ENCODE data around the gene XPA. TPM values are rescaled to one million over a fixed set of nuclear protein-coding genes. Genes with fewer than 3 reads are reported as not detected.

XPA gene
- total RNA-seq, 4 donors from 2014 or later, result 16.6 to 27.8 (median 20.0) TPM

DNA sequence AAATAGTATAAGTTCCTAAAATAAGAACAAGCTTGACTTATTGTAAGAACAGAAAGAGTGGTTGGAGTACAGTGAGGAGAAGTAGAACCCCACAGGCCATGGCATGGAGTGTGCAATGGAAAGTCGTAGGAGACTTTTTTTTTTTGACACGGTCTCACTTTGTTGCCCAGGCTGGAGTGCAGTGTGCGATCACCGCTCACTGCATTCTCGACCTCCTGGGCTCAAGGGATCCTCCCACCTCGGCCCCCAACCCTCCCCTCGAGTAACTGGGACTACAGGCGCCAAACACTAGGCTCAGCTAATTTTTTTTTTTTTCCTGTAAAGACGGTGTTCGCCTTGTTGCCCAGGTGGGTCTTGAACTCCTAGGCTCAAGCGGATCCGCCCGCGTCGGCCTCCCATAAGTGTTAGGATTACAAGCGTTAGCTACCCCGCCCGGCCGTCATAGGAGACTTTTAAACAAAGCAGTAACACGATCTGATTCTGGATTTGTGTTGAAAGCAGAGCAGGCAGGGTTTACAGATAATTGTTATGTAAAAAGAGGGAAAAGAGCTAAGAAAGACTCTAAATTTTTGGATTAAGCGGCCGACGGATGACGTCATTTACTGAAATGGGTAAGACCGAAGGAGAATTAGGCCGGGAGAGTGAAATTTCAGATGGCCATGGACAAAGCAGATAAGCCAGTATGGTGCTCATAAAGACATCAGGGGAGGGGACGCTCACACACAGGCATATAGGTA lies 64.7 kb downstream of the XPA start:
- TF ChIP-seq EP300 (IDR thresholded peaks at IDR 0.05), result no peak
- TF ChIP-seq, protein P1, sequence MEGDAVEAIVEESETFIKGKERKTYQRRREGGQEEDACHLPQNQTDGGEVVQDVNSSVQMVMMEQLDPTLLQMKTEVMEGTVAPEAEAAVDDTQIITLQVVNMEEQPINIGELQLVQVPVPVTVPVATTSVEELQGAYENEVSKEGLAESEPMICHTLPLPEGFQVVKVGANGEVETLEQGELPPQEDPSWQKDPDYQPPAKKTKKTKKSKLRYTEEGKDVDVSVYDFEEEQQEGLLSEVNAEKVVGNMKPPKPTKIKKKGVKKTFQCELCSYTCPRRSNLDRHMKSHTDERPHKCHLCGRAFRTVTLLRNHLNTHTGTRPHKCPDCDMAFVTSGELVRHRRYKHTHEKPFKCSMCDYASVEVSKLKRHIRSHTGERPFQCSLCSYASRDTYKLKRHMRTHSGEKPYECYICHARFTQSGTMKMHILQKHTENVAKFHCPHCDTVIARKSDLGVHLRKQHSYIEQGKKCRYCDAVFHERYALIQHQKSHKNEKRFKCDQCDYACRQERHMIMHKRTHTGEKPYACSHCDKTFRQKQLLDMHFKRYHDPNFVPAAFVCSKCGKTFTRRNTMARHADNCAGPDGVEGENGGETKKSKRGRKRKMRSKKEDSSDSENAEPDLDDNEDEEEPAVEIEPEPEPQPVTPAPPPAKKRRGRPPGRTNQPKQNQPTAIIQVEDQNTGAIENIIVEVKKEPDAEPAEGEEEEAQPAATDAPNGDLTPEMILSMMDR (IDR thresholded peaks at IDR 0.05), result no peak
- peaks cover 4 to 74% (median 36%) of the 10 kb centered on the region in 4 donors for H3K4me1 ChIP-seq
- no peaks in the 10 kb centered on the region for H3K9me3 ChIP-seq
- peak overlapping the region; percentile 96 to 100 (median 97) for H3K27ac ChIP-seq
- DNase-seq (ENCODE audit: low spot score in 2 of 2), result peak in 1 of 2 donors; percentile 23
- peak overlapping the region; percentile 77 to 96 (median 90) for H3K4me3 ChIP-seq
- H3K36me3 ChIP-seq, result no peaks in the 10 kb centered on the region
- no peaks in the 10 kb centered on the region for H3K27me3 ChIP-seq
- WGBS, 2 donors, result 1% methylated on average over 27 of the region's 27 CpGs

DNA sequence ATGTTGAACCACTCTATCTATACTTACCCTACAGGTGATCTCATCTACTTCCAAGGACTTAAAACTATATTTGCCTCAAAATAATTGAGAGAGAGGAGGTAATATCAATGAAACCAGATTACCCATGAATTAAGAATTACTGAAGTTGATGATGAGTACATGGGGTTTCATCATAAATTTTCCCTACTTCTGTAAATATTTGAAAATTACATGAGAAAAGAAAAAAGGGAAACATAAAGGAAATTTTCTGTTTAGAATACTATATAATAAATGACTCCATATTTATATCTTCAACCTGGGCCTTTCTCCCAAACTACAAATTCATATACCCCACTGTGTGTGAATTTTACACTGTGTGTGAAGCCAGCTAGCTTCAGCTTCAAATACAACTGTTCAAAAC lies 66.5 kb downstream of the XPA start:
- H3K4me3 ChIP-seq, result no peak overlapping the region
- H3K27me3 ChIP-seq, result no peaks in the 10 kb centered on the region
- DNase-seq (ENCODE audit: low spot score in 2 of 2), result no peak
- no peak overlapping the region for H3K27ac ChIP-seq
- H3K36me3 ChIP-seq, result peaks cover 0 to 2% (median 0%) of the 10 kb centered on the region in 3 donors
- TF ChIP-seq POLR2A (IDR thresholded peaks at IDR 0.05), result no peak
- TF ChIP-seq EP300 (IDR thresholded peaks at IDR 0.05), result no peak
- TF ChIP-seq, protein P1 (IDR thresholded peaks at IDR 0.05), result no peak
- H3K4me1 ChIP-seq, result peaks cover 4 to 67% (median 26%) of the 10 kb centered on the region in 4 donors
- no peaks in the 10 kb centered on the region for H3K9me3 ChIP-seq

DNA sequence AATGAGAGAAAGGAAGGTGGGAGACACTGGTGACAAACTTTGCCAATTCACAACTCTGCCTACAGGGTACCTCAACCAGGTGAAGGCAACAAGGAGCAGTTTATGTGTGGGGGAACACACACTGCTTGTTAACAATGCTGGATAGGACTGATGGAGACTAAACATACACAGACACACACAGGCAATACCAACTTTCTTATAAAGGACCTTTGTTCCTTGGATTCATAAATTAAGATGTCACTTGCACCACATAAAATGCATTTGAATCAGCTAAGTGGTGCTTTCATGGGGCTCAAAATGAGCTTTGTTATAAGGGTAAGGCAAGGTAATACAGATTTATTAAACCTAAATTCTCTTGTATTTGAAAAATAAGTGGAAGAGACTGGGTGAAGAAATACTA lies 68.0 kb downstream of the XPA start:
- Histone ChIP-seq H3K27me3 (no peaks in the 10 kb centered on the region), H3K36me3 (peaks cover 0 to 16% (median 0%) of the 10 kb centered on the region in 3 donors), H3K27ac (no peak overlapping the region), H3K4me1 (peaks cover 0 to 53% (median 12%) of the 10 kb centered on the region in 4 donors), H3K4me3 (no peak overlapping the region), H3K9me3 (no peaks in the 10 kb centered on the region)
- TF ChIP-seq EP300 (IDR thresholded peaks at IDR 0.05), result no peak
- TF ChIP-seq, protein P1 (IDR thresholded peaks at IDR 0.05), result no peak
- DNase-seq (ENCODE audit: low spot score in 2 of 2), result no peak

DNA sequence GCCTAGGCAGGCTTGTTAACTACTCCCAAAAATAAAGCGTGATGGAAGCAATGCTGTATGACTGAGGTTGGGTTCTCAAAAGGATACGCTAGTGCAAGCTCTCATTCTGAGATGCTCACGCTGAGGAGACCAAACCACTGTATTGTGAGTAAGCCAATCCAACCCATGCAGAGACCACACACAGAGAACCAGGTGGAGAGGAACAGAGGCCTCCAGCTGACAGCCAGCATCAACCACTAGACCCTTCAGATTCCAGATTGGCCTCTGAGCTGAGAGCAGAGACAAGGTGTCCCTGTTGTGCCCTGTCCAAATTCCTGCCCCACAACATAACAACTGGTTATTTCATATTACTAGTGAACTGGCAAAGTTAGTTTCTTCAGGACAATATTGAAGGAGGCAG lies 68.5 kb downstream of the XPA start:
- Histone ChIP-seq H3K27me3 (no peaks in the 10 kb centered on the region), H3K4me1 (peaks cover 0 to 53% (median 11%) of the 10 kb centered on the region in 4 donors), H3K9me3 (no peaks in the 10 kb centered on the region), H3K4me3 (no peak overlapping the region), H3K27ac (no peak overlapping the region), H3K36me3 (peaks cover 0 to 21% (median 0%) of the 10 kb centered on the region in 3 donors)
- TF ChIP-seq, protein P1 (IDR thresholded peaks at IDR 0.05), result no peak
- TF ChIP-seq POLR2A (IDR thresholded peaks at IDR 0.05) (no peak), EP300 (IDR thresholded peaks at IDR 0.05) (no peak)
- WGBS, 2 donors, result 77% methylated on average over 3 of the region's 3 CpGs
- no peak for DNase-seq (ENCODE audit: low spot score in 2 of 2)

DNA sequence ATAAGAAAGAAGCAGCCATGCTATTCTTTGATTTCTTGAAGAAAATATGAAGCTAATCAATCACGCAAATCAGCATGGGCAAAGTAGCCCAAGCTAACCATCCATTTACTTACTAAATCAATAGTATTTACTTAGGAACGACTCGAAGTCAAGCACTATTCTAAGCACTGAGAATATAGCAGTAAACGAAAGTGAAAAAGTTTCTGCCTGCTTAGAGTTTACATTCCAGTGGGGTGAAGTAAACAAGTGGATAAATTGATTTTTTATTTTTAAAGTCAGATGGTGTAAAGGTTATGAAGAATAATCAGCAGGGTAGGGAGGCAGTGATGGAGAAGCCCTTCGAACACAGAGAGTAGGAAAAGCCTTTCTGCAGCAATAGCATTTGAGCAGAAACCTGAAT lies 69.5 kb downstream of the XPA start:
- Histone ChIP-seq H3K4me3 (no peak overlapping the region), H3K27me3 (no peaks in the 10 kb centered on the region), H3K4me1 (peaks cover 0 to 53% (median 11%) of the 10 kb centered on the region in 4 donors), H3K9me3 (no peaks in the 10 kb centered on the region), H3K36me3 (peaks cover 0 to 29% (median 0%) of the 10 kb centered on the region in 3 donors), H3K27ac (peak overlapping the region in 2 of 4 donors; percentile 14 to 38)
- TF ChIP-seq POLR2A (IDR thresholded peaks at IDR 0.05) (no peak), EP300 (IDR thresholded peaks at IDR 0.05) (no peak)
- TF ChIP-seq, protein P1 (IDR thresholded peaks at IDR 0.05), result no peak
- 41 to 44% methylated on average over 5 of the region's 5 CpGs for WGBS, 2 donors
- no peak for DNase-seq (ENCODE audit: low spot score in 2 of 2)
